ENCODE data around the gene TBC1D5. TPM values are rescaled to one million over a fixed set of nuclear protein-coding genes. Genes with fewer than 3 reads are reported as not detected.

The TBC1D5 gene
- total RNA-seq, 4 donors from 2014 or later = 29.2 to 114 (median 53.4) TPM

- Histone ChIP-seq H3K9me3 (no peaks in the 10 kb centered on the region), H3K27me3 (no peaks in the 10 kb centered on the region), H3K4me3 (no peak overlapping the region), H3K27ac (no peak overlapping the region), H3K4me1 (no peaks in the 10 kb centered on the region), H3K36me3 (no peaks in the 10 kb centered on the region)
- TF ChIP-seq CTCF (IDR thresholded peaks at IDR 0.05) (no peak), POLR2A (IDR thresholded peaks at IDR 0.05) (no peak)
- no peak for DNase-seq
These were observed 508.0 kb downstream of the TBC1D5 start for GRCh38 chr3:17234382-17234781.

DNA sequence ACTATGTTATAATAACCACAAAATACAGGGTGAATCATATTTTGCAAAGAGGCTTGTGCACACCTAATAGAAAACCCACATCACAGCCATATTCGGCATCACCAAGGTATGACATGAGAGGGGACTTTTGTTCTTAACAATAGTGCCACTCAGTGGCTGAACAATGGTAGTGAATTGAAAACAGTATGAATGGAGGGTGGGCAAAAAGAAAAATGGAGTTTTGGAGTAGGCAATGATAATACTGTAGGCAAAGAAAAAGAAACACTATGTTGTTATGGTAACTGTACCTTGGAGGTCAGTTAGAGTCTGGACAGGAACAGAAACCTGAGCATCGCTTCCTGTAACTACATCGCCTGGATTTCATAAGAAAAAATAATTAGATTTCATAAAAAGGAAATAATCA lies 509.0 kb downstream of the TBC1D5 start:
- no peaks in the 10 kb centered on the region for H3K27me3 ChIP-seq
- no peaks in the 10 kb centered on the region for H3K4me1 ChIP-seq
- TF ChIP-seq POLR2A (IDR thresholded peaks at IDR 0.05) = no peak
- peak in 5 of 6 experiments; percentile 51 to 82 (median 81) for TF ChIP-seq CTCF (IDR thresholded peaks at IDR 0.05)
- H3K36me3 ChIP-seq = no peaks in the 10 kb centered on the region
- no peak overlapping the region for H3K27ac ChIP-seq
- DNase-seq = no peak
- no peaks in the 10 kb centered on the region for H3K9me3 ChIP-seq
- H3K4me3 ChIP-seq = no peak overlapping the region

DNA sequence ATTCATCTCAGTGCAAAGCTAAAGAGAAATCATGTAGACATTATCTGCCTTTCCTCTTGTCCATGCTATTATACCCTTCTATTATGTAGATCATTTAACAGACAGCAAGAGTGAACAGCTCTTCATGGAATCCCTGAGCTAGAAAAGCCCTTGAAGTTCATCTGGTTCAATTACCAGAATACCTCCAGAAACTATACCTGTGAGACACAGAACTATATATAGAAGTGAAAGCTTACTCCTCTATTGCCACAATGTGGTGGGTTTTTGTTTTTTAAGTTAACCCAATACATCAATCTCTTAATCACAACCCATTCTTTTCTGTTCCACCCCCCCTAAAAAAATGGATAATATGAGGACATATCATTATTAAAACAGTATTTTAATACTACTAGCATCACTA lies 510.0 kb downstream of the TBC1D5 start:
- TF ChIP-seq POLR2A (IDR thresholded peaks at IDR 0.05) (no peak), CTCF (IDR thresholded peaks at IDR 0.05) (no peak)
- no peak overlapping the region for H3K4me3 ChIP-seq

GRCh38 chr3:17231537-17232261 lies 510.7 kb downstream of the TBC1D5 start:
- TF ChIP-seq CTCF (IDR thresholded peaks at IDR 0.05) (no peak), POLR2A (IDR thresholded peaks at IDR 0.05) (no peak)
- DNase-seq = no peak
- H3K9me3 ChIP-seq = no peaks in the 10 kb centered on the region
- no peaks in the 10 kb centered on the region for H3K36me3 ChIP-seq
- no peaks in the 10 kb centered on the region for H3K27me3 ChIP-seq
- H3K4me1 ChIP-seq = no peaks in the 10 kb centered on the region
- H3K27ac ChIP-seq = no peak overlapping the region
- H3K4me3 ChIP-seq = no peak overlapping the region

More for the DNA sequence above, 510.0 kb downstream of the TBC1D5 start:
- Histone ChIP-seq H3K9me3 (no peaks in the 10 kb centered on the region), H3K36me3 (no peaks in the 10 kb centered on the region), H3K27ac (no peak overlapping the region), H3K27me3 (no peaks in the 10 kb centered on the region), H3K4me1 (no peaks in the 10 kb centered on the region)
- no peak for DNase-seq

- TF ChIP-seq POLR2A (IDR thresholded peaks at IDR 0.05) (no peak), CTCF (IDR thresholded peaks at IDR 0.05) (no peak)
- no peak for DNase-seq
- no peak overlapping the region for H3K4me3 ChIP-seq
- H3K9me3 ChIP-seq = no peaks in the 10 kb centered on the region
- H3K36me3 ChIP-seq = no peaks in the 10 kb centered on the region
- no peaks in the 10 kb centered on the region for H3K4me1 ChIP-seq
- no peak overlapping the region for H3K27ac ChIP-seq
- H3K27me3 ChIP-seq = no peaks in the 10 kb centered on the region
These were observed 515.0 kb downstream of the TBC1D5 start for GRCh38 chr3:17227472-17227871.
